Measurements from ENCODE around the gene IFRD2. TPM values are rescaled to one million over a fixed set of nuclear protein-coding genes. Genes with fewer than 3 reads are reported as not detected.

IFRD2 gene
- total and polyA plus RNA-seq, 2 of the 8 experiments (the other 6 are each of a cell fraction or from before 2014, with no cell fraction given), result 76.7 to 88.8 TPM

DNA sequence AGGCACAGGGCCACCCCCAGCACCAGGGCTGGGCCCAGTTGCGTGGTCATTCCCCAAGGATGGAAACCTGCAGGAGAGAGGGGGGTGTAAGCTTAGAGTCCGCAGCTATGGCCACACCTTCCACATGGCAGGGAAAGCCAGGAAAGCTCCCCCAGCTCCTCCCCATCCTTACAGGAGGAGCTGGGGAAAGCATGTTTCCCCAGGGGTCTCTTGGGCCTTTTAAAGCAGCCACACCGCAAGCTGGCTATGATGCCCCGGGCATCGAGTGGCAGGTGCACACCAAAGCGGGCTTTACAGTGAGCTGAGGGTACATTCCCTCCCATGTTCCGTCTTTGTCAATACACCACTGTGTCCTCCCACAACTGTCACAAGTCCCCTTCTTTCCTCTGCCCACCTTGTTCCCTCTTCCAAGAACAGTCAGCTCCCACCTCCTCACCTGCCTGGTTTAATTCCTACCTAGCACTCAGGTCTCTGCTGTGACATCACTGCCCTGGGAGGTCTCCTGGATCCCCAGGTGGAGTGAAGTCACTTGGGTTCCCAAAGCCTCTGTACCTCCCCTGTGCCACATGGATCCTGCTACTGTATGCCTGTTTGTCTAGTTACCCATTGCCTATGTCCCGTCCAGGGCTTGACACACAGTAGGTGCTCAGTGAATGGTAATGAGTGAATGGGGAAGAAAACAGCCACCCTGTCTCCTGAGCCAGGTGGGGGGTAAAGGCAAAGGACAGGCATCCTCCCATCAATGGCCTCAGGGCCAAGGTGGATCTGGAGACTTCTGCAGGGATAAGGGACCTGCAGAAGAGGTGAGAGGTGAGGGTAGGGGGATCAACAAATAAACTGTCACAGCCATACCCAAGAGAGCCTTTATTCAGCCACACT lies 3.6 kb upstream of the IFRD2 start:
- FAIRE-seq (no peak), DNase-seq (ENCODE audit: low read depth in 1 of 2, low spot score in 2 of 2) (no peak)
- H3K23me2 ChIP-seq (ENCODE audit: low read depth, low read length), result peaks cover 15% of the 10 kb centered on the region
- no peak overlapping the region for H3K23ac ChIP-seq (ENCODE audit: insufficient read length)
- no peak overlapping the region for H2BK20ac ChIP-seq (ENCODE audit: low read length)
- H4K5ac ChIP-seq (ENCODE audit: insufficient read length, low read depth, low read length), result no peak overlapping the region
- POLR2A ChIA-PET (ENCODE audit: partially characterized antibody), result interaction anchor here (0.9 to 1.5 kb wide), 9 partner anchors 12 to 55 kb away, joined by 3 to 5 read pairs (median 3); partner anchors contain the start of gene HYAL2
- peaks cover 3% of the 10 kb centered on the region; the same call in 1 of the 2 replicates for H3K79me1 ChIP-seq (ENCODE audit: low read depth, low read length)
- peaks cover 0 to 11% of the 10 kb centered on the region in 2 experiments; a peak in 3 of 4 replicates for H3K79me2 ChIP-seq (ENCODE audit: control insufficient read depth in 1 of 2, insufficient read depth in 2 of 2, low read length in 2 of 2)
- CTCF ChIA-PET (ENCODE audit: partially characterized antibody), result interaction anchor here (0.5 to 3.0 kb wide), 12 partner anchors 11 to 623 kb away, joined by 3 to 16 read pairs (median 3); partner anchors contain the start of gene HYAL2
- no peak overlapping the region for H4K8ac ChIP-seq (ENCODE audit: extremely low read depth, insufficient read depth, low read length)
- H4K20me1 ChIP-seq (replicated peaks in 1 of 2; ENCODE audit: control insufficient read depth in 1 of 2, insufficient read depth in 2 of 2, low read length in 2 of 2), result peaks cover 0 to 2% of the 10 kb centered on the region in 2 experiments
- H2BK15ac ChIP-seq (ENCODE audit: low read length), result no peak overlapping the region
- no peak overlapping the region for H4K91ac ChIP-seq (replicated peaks; ENCODE audit: insufficient read length, low read length)
- no peaks in the 10 kb centered on the region for H3K9me3 ChIP-seq (ENCODE audit: insufficient read depth in 2 of 2, low read depth in 1 of 2, low read length in 1 of 2)
- H2BK12ac ChIP-seq (ENCODE audit: low read depth, low read length), result no peak overlapping the region
- H3K4me3 ChIP-seq (ENCODE audit: extremely low read depth in 1 of 4, insufficient read depth in 2 of 4, low read depth in 3 of 4, low read length in 4 of 4), result no peak overlapping the region
- H3K18ac ChIP-seq (ENCODE audit: extremely low read depth, low read length), result no peak overlapping the region
- H2BK5ac ChIP-seq (ENCODE audit: low read depth, low read length), result no peak overlapping the region
- WGBS, 2 experiments (ENCODE audit: extremely low coverage in 1 of 2, insufficient coverage in 1 of 2, insufficient read length in 1 of 2, insufficient replicate concordance in 2 of 2, low coverage in 1 of 2, low lambda C conversion rate in 2 of 2, missing lambda C conversion rate in 1 of 2), result 85% methylated on average over 8 of the region's 8 CpGs; no CpG with 5 or more reads in 1 of the 2 experiments
- no peak overlapping the region for H3K56ac ChIP-seq (replicated peaks; ENCODE audit: insufficient read length, low read depth, low read length)
- H2BK120ac ChIP-seq (replicated peaks; ENCODE audit: low read depth, low read length), result no peak overlapping the region
- no peak overlapping the region for H3K4me2 ChIP-seq (ENCODE audit: insufficient read depth in 1 of 2, low read depth in 2 of 2, low read length in 2 of 2)
- H3K27ac ChIP-seq (ENCODE audit: low read depth, low read length), result no peak overlapping the region
- H3K9ac ChIP-seq (replicated peaks in 1 of 4; ENCODE audit: extremely low read depth in 1 of 4, low read depth in 3 of 4, low read length in 3 of 4), result no peak overlapping the region
- H3K14ac ChIP-seq (ENCODE audit: insufficient read length), result no peak overlapping the region
- H3K27me3 ChIP-seq (replicated peaks in 1 of 4; ENCODE audit: control insufficient read depth in 3 of 4, extremely low read depth in 1 of 4, insufficient read depth in 3 of 4, low read length in 3 of 4), result no peaks in the 10 kb centered on the region; a peak in 1 of 7 replicates
- H2AK5ac ChIP-seq (ENCODE audit: low read depth, low read length), result no peak overlapping the region
- H3K4me1 ChIP-seq (replicated peaks in 1 of 4; ENCODE audit: control insufficient read depth in 3 of 4, insufficient read depth in 4 of 4, low read length in 3 of 4), result peaks cover 0 to 22% (median 9%) of the 10 kb centered on the region in 4 experiments; a peak in 5 of 7 replicates
- H2AFZ ChIP-seq (ENCODE audit: low read length), result no peak overlapping the region
- H3K4ac ChIP-seq (replicated peaks; ENCODE audit: insufficient read length, low read depth, low read length), result no peak overlapping the region
- H3K36me3 ChIP-seq (ENCODE audit: control insufficient read depth in 2 of 4, insufficient read depth in 4 of 4, low read length in 3 of 4), result no peaks in the 10 kb centered on the region
- TF ChIP-seq KDM4A (IDR thresholded peaks at IDR 0.05; ENCODE audit: low read depth, low read length, severe bottlenecking) (no peak), HDAC6 (IDR thresholded peaks at IDR 0.05; ENCODE audit: low read depth, low read length) (no peak), SIN3A (conservative IDR thresholded peaks at IDR 0.05 in 1 of 2, IDR thresholded peaks at IDR 0.05 in 1 of 2; ENCODE audit: low read depth in 1 of 2, low read length in 2 of 2) (no peak), YY1 (IDR thresholded peaks at IDR 0.05; ENCODE audit: low read depth, low read length) (no peak), NANOG (IDR thresholded peaks at IDR 0.05; ENCODE audit: insufficient read depth, low read depth, low read length, poor library complexity, severe bottlenecking) (no peak), BACH1 (IDR thresholded peaks at IDR 0.05; ENCODE audit: low read length) (no peak), TAF7 (optimal IDR thresholded peaks at IDR 0.05; ENCODE audit: borderline replicate concordance, low read depth, low read length) (no peak)
- TF ChIP-seq, protein P1, sequence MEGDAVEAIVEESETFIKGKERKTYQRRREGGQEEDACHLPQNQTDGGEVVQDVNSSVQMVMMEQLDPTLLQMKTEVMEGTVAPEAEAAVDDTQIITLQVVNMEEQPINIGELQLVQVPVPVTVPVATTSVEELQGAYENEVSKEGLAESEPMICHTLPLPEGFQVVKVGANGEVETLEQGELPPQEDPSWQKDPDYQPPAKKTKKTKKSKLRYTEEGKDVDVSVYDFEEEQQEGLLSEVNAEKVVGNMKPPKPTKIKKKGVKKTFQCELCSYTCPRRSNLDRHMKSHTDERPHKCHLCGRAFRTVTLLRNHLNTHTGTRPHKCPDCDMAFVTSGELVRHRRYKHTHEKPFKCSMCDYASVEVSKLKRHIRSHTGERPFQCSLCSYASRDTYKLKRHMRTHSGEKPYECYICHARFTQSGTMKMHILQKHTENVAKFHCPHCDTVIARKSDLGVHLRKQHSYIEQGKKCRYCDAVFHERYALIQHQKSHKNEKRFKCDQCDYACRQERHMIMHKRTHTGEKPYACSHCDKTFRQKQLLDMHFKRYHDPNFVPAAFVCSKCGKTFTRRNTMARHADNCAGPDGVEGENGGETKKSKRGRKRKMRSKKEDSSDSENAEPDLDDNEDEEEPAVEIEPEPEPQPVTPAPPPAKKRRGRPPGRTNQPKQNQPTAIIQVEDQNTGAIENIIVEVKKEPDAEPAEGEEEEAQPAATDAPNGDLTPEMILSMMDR (IDR thresholded peaks at IDR 0.05; ENCODE audit: control extremely low read depth in 1 of 3, insufficient read depth in 1 of 3, low read depth in 1 of 3, low read length in 3 of 3), result no peak

Data from H1 (cell line).